ENCODE measurements around the gene IGFBP1.

- no peak for TF ChIP-seq POLR2A (IDR thresholded peaks at IDR 0.05)
- no peak for TF ChIP-seq CTCF (IDR thresholded peaks at IDR 0.05)
These were observed at the start of gene IGFBP1 for GRCh38 chr7:45888185-45888992.

All from thyroid gland (tissue), 4 donors.